ENCODE measurements around the gene ZFP57. TPM values are rescaled to one million over a fixed set of nuclear protein-coding genes. Genes with fewer than 3 reads are reported as not detected.
A peak's percentile ranks its signal among the peaks of the same experiment; 100 is the strongest.

The ZFP57 gene
- total RNA-seq, 1 donor from 2014 or later, result not detected

GRCh38 chr6:29632789-29633533 is 48.0 kb downstream of the ZFP57 start, which contains the start of gene GABBR1:
Gene GABBR1, minus strand, starts transcription at chr6:29633183. Its CDS starts 798 bp downstream, at chr6:29632385.
- Histone ChIP-seq H3K4me1 (peaks cover 8 to 17% of the 10 kb centered on the region in 2 donors), H3K27ac (peak within 1 kb of the TSS; percentile 79 to 81), H3K36me3 (no peaks in the 10 kb centered on the region), H3K27me3 (no peaks in the 10 kb centered on the region), H3K9me3 (no peaks in the 10 kb centered on the region), H3K4me3 (peak within 1 kb of the TSS; percentile 77 to 81)
- intact Hi-C loops (cut with DNase I), result loop anchor here (2.0 to 10.0 kb wide), 3 partner anchors 256 to 582 kb away; partner anchors contain the start of gene TRIM26
- TF ChIP-seq CTCF (IDR thresholded peaks at IDR 0.05), result no peak
- DNase-seq (ENCODE audit: low spot score in 2 of 2), result peak; percentile 42 to 94

GRCh38 chr6:29631860-29632731 is 48.9 kb downstream of the ZFP57 start:
- TF ChIP-seq CTCF (IDR thresholded peaks at IDR 0.05), result no peak
- peaks cover 11 to 23% of the 10 kb centered on the region in 2 donors for H3K4me1 ChIP-seq
- H3K27ac ChIP-seq, result peak overlapping the region; percentile 79 to 81

GRCh38 chr6:29631209-29631810 is 49.6 kb downstream of the ZFP57 start:
- intact Hi-C loops (cut with DNase I), result loop anchor here (5.0 to 10.0 kb wide), 2 partner anchors 346 to 583 kb away; partner anchors contain the start of gene TRIM26
- H3K27ac ChIP-seq, result no peak overlapping the region
- H3K36me3 ChIP-seq, result no peaks in the 10 kb centered on the region
- DNase-seq (ENCODE audit: low spot score in 2 of 2), result no peak
- no peaks in the 10 kb centered on the region for H3K27me3 ChIP-seq
- no peak for TF ChIP-seq CTCF (IDR thresholded peaks at IDR 0.05)
- H3K4me3 ChIP-seq, result peak overlapping the region in 1 of 2 donors; percentile 81
- no peaks in the 10 kb centered on the region for H3K9me3 ChIP-seq
- peaks cover 11 to 25% of the 10 kb centered on the region in 2 donors for H3K4me1 ChIP-seq

More at GRCh38 chr6:29631860-29632731, 48.9 kb downstream of the ZFP57 start:
- Histone ChIP-seq H3K4me3 (peak overlapping the region; percentile 77 to 81), H3K27me3 (no peaks in the 10 kb centered on the region), H3K9me3 (no peaks in the 10 kb centered on the region), H3K36me3 (no peaks in the 10 kb centered on the region)
- peak in 1 of 2 donors; percentile 82 for DNase-seq (ENCODE audit: low spot score in 2 of 2)
- intact Hi-C loops (cut with DNase I), result loop anchor here (2.0 to 10.0 kb wide), 3 partner anchors 257 to 583 kb away; partner anchors contain the start of gene TRIM26

- H3K4me1 ChIP-seq, result peaks cover 11 to 25% of the 10 kb centered on the region in 2 donors
- no peak for DNase-seq (ENCODE audit: low spot score in 2 of 2)
- intact Hi-C loops (cut with DNase I), result loop anchor here (5.0 to 10.0 kb wide), 2 partner anchors 347 to 584 kb away; partner anchors contain the start of gene TRIM26
- H3K4me3 ChIP-seq, result no peak overlapping the region
- H3K9me3 ChIP-seq, result no peaks in the 10 kb centered on the region
- H3K27me3 ChIP-seq, result no peaks in the 10 kb centered on the region
- H3K27ac ChIP-seq, result no peak overlapping the region
- TF ChIP-seq CTCF (IDR thresholded peaks at IDR 0.05), result no peak
- H3K36me3 ChIP-seq, result no peaks in the 10 kb centered on the region
Measured at GRCh38 chr6:29630315-29630714, 50.6 kb downstream of the ZFP57 start.

- Histone ChIP-seq H3K4me1 (peaks cover 11 to 25% of the 10 kb centered on the region in 2 donors), H3K9me3 (no peaks in the 10 kb centered on the region), H3K4me3 (no peak overlapping the region), H3K27ac (no peak overlapping the region), H3K36me3 (no peaks in the 10 kb centered on the region), H3K27me3 (no peaks in the 10 kb centered on the region)
- intact Hi-C loops (cut with DNase I), result loop anchor here (10.0 kb wide), 1 partner anchor 695 kb away; the partner anchor contains the start of gene TRIM39
- no peak for TF ChIP-seq CTCF (IDR thresholded peaks at IDR 0.05)
- no peak for DNase-seq (ENCODE audit: low spot score in 2 of 2)
Measured at GRCh38 chr6:29629571-29629970, 51.4 kb downstream of the ZFP57 start.

Data from ascending aorta (tissue), 2 donors.